Natural killer cell treated with Interleukin-12 subunit alpha and Interleukin-12 subunit beta and Interleukin-15 and Interleukin-18, amount 100 ng/mL, for 72 hours (primary cell): ENCODE data around the gene LPCAT2. TPM values are rescaled to one million over a fixed set of nuclear protein-coding genes. Genes with fewer than 3 reads are reported as not detected.

Experiments used
- ATAC-seq, 2 donors: fragments of 150-1000 bp; cut with Tn5 transposase in 1 of 2; sonication (Bioruptor Pico), chemical (Tn5 transposase) in 1 of 2; 2 replicates each; pipeline ENCODE4 v1.10.0; 2021
- DNase-seq: peaks from one replicate; pipeline ENCODE4 v3.0.0; 2022; ENCODE audit warnings: low spot score
- H3K27ac Mint-ChIP-seq, 2 donors: 1 replicate in 1 of 2; 2 replicates in 1 of 2; pipeline ENCODE4 v1.8.0; 2022; ENCODE audit warnings: mixed read lengths in 2 of 2, mild to moderate bottlenecking in 1 of 2, moderate library complexity in 1 of 2
- H3K27me3 Mint-ChIP-seq, 2 donors: 1 replicate in 1 of 2; 2 replicates in 1 of 2; pipeline ENCODE4 v1.8.0; 2022; ENCODE audit warnings: mixed read lengths in 2 of 2
- H3K36me3 Mint-ChIP-seq: one replicate; pipeline ENCODE4 v1.8.0; 2022; ENCODE audit warnings: mixed read lengths
- H3K4me1 Mint-ChIP-seq, 2 donors: 1 replicate in 1 of 2; 2 replicates in 1 of 2; pipeline ENCODE4 v1.8.0; 2022; ENCODE audit warnings: low read depth in 2 of 2, mixed read lengths in 2 of 2, mild to moderate bottlenecking in 1 of 2
- H3K4me3 Mint-ChIP-seq: one replicate; pipeline ENCODE4 v1.8.0; 2022; ENCODE audit warnings: mixed read lengths
- H3K9me3 Mint-ChIP-seq: 2 replicates; pipeline ENCODE4 v1.8.0; 2022; ENCODE audit warnings: mixed read lengths
- total RNA-seq, 2 donors: library from RNA; stranded (reverse); gene quantifications; one replicate each; pipeline ENCODE4 v1.2.3, GENCODE V29; 2022

LPCAT2 gene
- total RNA-seq, 2 donors from 2014 or later: 0.31 to 2.9 TPM

- H3K36me3 Mint-ChIP-seq: no peaks in the 10 kb centered on the region
- DNase-seq: no peak
- ATAC-seq: no peak
- H3K4me1 Mint-ChIP-seq: no peaks in the 10 kb centered on the region
- H3K9me3 Mint-ChIP-seq: no peaks in the 10 kb centered on the region
- no peak overlapping the region for H3K4me3 Mint-ChIP-seq
- H3K27me3 Mint-ChIP-seq: peaks cover 33 to 42% of the 10 kb centered on the region in 2 donors
- no peak overlapping the region for H3K27ac Mint-ChIP-seq
Observed at GRCh38 chr16:55475919-55476318, 33.0 kb upstream of the LPCAT2 start.

GRCh38 chr16:55476625-55477533 is 32.0 kb upstream of the LPCAT2 start:
- H3K4me3 Mint-ChIP-seq: no peak overlapping the region
- ATAC-seq: no peak
- H3K36me3 Mint-ChIP-seq: no peaks in the 10 kb centered on the region
- H3K27ac Mint-ChIP-seq: no peak overlapping the region
- DNase-seq: no peak
- H3K27me3 Mint-ChIP-seq: peaks cover 33 to 38% of the 10 kb centered on the region in 2 donors
- no peaks in the 10 kb centered on the region for H3K9me3 Mint-ChIP-seq
- no peaks in the 10 kb centered on the region for H3K4me1 Mint-ChIP-seq

GRCh38 chr16:55477736-55478135 is 31.1 kb upstream of the LPCAT2 start:
- Mint-ChIP-seq H3K9me3 (no peaks in the 10 kb centered on the region), H3K4me1 (no peaks in the 10 kb centered on the region)

GRCh38 chr16:55478827-55479429 is 29.9 kb upstream of the LPCAT2 start, which contains the start of gene MMP2:
TSS of gene MMP2 (plus strand) at chr16:55479198. CDS start at chr16:55479480, 282 bp downstream.
- Mint-ChIP-seq H3K4me3 (peak within 1 kb of the TSS; percentile 9), H3K9me3 (no peaks in the 10 kb centered on the region), H3K36me3 (no peaks in the 10 kb centered on the region), H3K27ac (no peak within 1 kb of the TSS), H3K4me1 (no peaks in the 10 kb centered on the region), H3K27me3 (peaks cover 33 to 38% of the 10 kb centered on the region in 2 donors)
- DNase-seq (no peak), ATAC-seq (no peak)

More at GRCh38 chr16:55477736-55478135, 31.1 kb upstream of the LPCAT2 start:
- Mint-ChIP-seq H3K4me3 (no peak overlapping the region), H3K36me3 (no peaks in the 10 kb centered on the region), H3K27me3 (peaks cover 33 to 38% of the 10 kb centered on the region in 2 donors), H3K27ac (no peak overlapping the region)
- ATAC-seq: no peak
- DNase-seq: no peak

GRCh38 chr16:55479430-55480140 is 29.3 kb upstream of the LPCAT2 start:
- H3K36me3 Mint-ChIP-seq: no peaks in the 10 kb centered on the region
- no peak overlapping the region for H3K27ac Mint-ChIP-seq
- no peak for ATAC-seq
- no peak for DNase-seq
- H3K9me3 Mint-ChIP-seq: no peaks in the 10 kb centered on the region
- no peaks in the 10 kb centered on the region for H3K4me1 Mint-ChIP-seq
- H3K27me3 Mint-ChIP-seq: peaks cover 33 to 34% of the 10 kb centered on the region in 2 donors
- H3K4me3 Mint-ChIP-seq: peak overlapping the region; percentile 9

- no peak overlapping the region for H3K27ac Mint-ChIP-seq
- H3K27me3 Mint-ChIP-seq: peaks cover 33% of the 10 kb centered on the region in 2 donors
- ATAC-seq: no peak
- H3K36me3 Mint-ChIP-seq: no peaks in the 10 kb centered on the region
- DNase-seq: no peak
- no peak overlapping the region for H3K4me3 Mint-ChIP-seq
- H3K9me3 Mint-ChIP-seq: no peaks in the 10 kb centered on the region
- no peaks in the 10 kb centered on the region for H3K4me1 Mint-ChIP-seq
Observed at GRCh38 chr16:55480228-55480655, 28.6 kb upstream of the LPCAT2 start.

- ATAC-seq (no peak), DNase-seq (no peak)
- Mint-ChIP-seq H3K4me3 (no peak overlapping the region), H3K27me3 (peaks cover 28 to 31% of the 10 kb centered on the region in 2 donors), H3K9me3 (no peaks in the 10 kb centered on the region), H3K4me1 (no peaks in the 10 kb centered on the region), H3K27ac (no peak overlapping the region), H3K36me3 (no peaks in the 10 kb centered on the region)
Observed at GRCh38 chr16:55481023-55481422, 27.8 kb upstream of the LPCAT2 start.

GRCh38 chr16:55482056-55482455 is 26.8 kb upstream of the LPCAT2 start:
- ATAC-seq: no peak
- Mint-ChIP-seq H3K9me3 (no peaks in the 10 kb centered on the region), H3K4me1 (no peaks in the 10 kb centered on the region), H3K27me3 (peaks cover 25 to 26% of the 10 kb centered on the region in 2 donors), H3K27ac (no peak overlapping the region), H3K36me3 (no peaks in the 10 kb centered on the region), H3K4me3 (no peak overlapping the region)
- DNase-seq: no peak

- no peak overlapping the region for H3K27ac Mint-ChIP-seq
- DNase-seq (no peak), ATAC-seq (no peak)
- no peaks in the 10 kb centered on the region for H3K36me3 Mint-ChIP-seq
- peaks cover 0 to 2% of the 10 kb centered on the region in 2 donors for H3K27me3 Mint-ChIP-seq
- H3K9me3 Mint-ChIP-seq: no peaks in the 10 kb centered on the region
- H3K4me3 Mint-ChIP-seq: no peak overlapping the region
- H3K4me1 Mint-ChIP-seq: no peaks in the 10 kb centered on the region
Observed at GRCh38 chr16:55487048-55487803, 21.6 kb upstream of the LPCAT2 start.

- Mint-ChIP-seq H3K9me3 (no peaks in the 10 kb centered on the region), H3K36me3 (no peaks in the 10 kb centered on the region), H3K4me3 (no peak overlapping the region), H3K27ac (no peak overlapping the region), H3K27me3 (peaks cover 0 to 2% of the 10 kb centered on the region in 2 donors), H3K4me1 (no peaks in the 10 kb centered on the region)
- DNase-seq (no peak), ATAC-seq (no peak)
Observed at GRCh38 chr16:55488306-55488705, 20.6 kb upstream of the LPCAT2 start.

GRCh38 chr16:55489119-55489955 is 19.5 kb upstream of the LPCAT2 start:
- H3K27me3 Mint-ChIP-seq: peaks cover 2 to 3% of the 10 kb centered on the region in 2 donors
- peak overlapping the region in 1 of 2 donors; percentile 38 for H3K27ac Mint-ChIP-seq
- no peaks in the 10 kb centered on the region for H3K9me3 Mint-ChIP-seq
- DNase-seq: no peak
- ATAC-seq: no peak
- H3K4me3 Mint-ChIP-seq: no peak overlapping the region
- H3K36me3 Mint-ChIP-seq: no peaks in the 10 kb centered on the region
- H3K4me1 Mint-ChIP-seq: no peaks in the 10 kb centered on the region

- Mint-ChIP-seq H3K4me3 (no peak overlapping the region), H3K27me3 (peaks cover 2 to 8% of the 10 kb centered on the region in 2 donors), H3K9me3 (no peaks in the 10 kb centered on the region), H3K4me1 (no peaks in the 10 kb centered on the region), H3K36me3 (no peaks in the 10 kb centered on the region), H3K27ac (no peak overlapping the region)
- no peak for DNase-seq
- ATAC-seq: no peak
Observed at GRCh38 chr16:55489956-55490265, 19.0 kb upstream of the LPCAT2 start.
